GM23338 (cell line): ENCODE data around the gene SLIT1. TPM values are rescaled to one million over a fixed set of nuclear protein-coding genes. Genes with fewer than 3 reads are reported as not detected.

Experiments
- ATAC-seq: fragments of 200-7000 bp; cut with Tn5 transposase; 3 replicates; pipeline ENCODE4 v1.9.1; 2020
- DNase-seq: peaks from one replicate; pipeline ENCODE4 v3.0.0-alpha.2; 2015; ENCODE audit warnings: low spot score
- H2AFZ ChIP-seq: fragments of 200-600 bp; sonication (generic); 2 replicates; pipeline ENCODE4 v1.8.0; 2016; ENCODE audit warnings: antibody characterized with exemption, mild to moderate bottlenecking, moderate library complexity
- H3F3A ChIP-seq: fragments of 200-600 bp; sonication (generic); replicated peaks from 2 replicates; pipeline ENCODE4 v1.8.0; 2017; ENCODE audit warnings: antibody characterized with exemption, mixed run types, low read depth
- H3K27ac ChIP-seq: fragments of 200-600 bp; sonication (generic); 2 replicates; pipeline ENCODE4 v1.6.1; 2016; ENCODE audit warnings: low read depth
- H3K27me3 ChIP-seq: fragments of 200-600 bp; sonication (generic); 2 replicates; pipeline ENCODE4 v1.8.0; 2016; ENCODE audit warnings: mild to moderate bottlenecking, mixed run types, moderate library complexity; ENCODE audit not compliant: insufficient read depth
- H3K36me3 ChIP-seq: fragments of 200-600 bp; sonication (generic); 2 replicates; pipeline ENCODE4 v1.8.0; 2016; ENCODE audit warnings: mild to moderate bottlenecking; ENCODE audit not compliant: insufficient read depth
- H3K4me1 ChIP-seq: fragments of 200-600 bp; sonication (generic); 2 replicates; pipeline ENCODE4 v1.8.0; 2016; ENCODE audit warnings: mild to moderate bottlenecking, moderate library complexity; ENCODE audit not compliant: insufficient read depth
- H3K4me2 ChIP-seq: fragments of 200-600 bp; sonication (generic); 2 replicates; pipeline ENCODE4 v1.7.1; 2017; ENCODE audit warnings: mixed run types
- H3K4me3 ChIP-seq: fragments of 200-600 bp; sonication (generic); 2 replicates; pipeline ENCODE4 v1.6.1; 2016; ENCODE audit warnings: mixed run types
- H3K79me2 ChIP-seq: fragments of 200-600 bp; sonication (generic); replicated peaks from 2 replicates; pipeline ENCODE4 v1.8.0; 2017; ENCODE audit warnings: mild to moderate bottlenecking; ENCODE audit not compliant: insufficient read depth
- H3K9me2 ChIP-seq: fragments of 200-600 bp; sonication (generic); 2 replicates; pipeline ENCODE4 v1.8.0; 2017; ENCODE audit not compliant: insufficient read depth
- H4K20me1 ChIP-seq: fragments of 200-600 bp; sonication (generic); replicated peaks from 2 replicates; pipeline ENCODE4 v1.8.0; 2017; ENCODE audit warnings: mild to moderate bottlenecking; ENCODE audit not compliant: insufficient read depth
- H3K27ac Mint-ChIP-seq: 2 replicates; pipeline ENCODE4 v1.8.0; 2020; ENCODE audit warnings: inconsistent platforms, mild to moderate bottlenecking, moderate library complexity, mixed read lengths
- H3K27me3 Mint-ChIP-seq: 3 replicates; pipeline ENCODE4 v1.8.0; 2022; ENCODE audit warnings: low read depth, mild to moderate bottlenecking, moderate library complexity, mixed read lengths, inconsistent platforms; ENCODE audit not compliant: insufficient read depth, poor library complexity
- H3K36me3 Mint-ChIP-seq: 3 replicates; pipeline ENCODE4 v1.8.0; 2021; ENCODE audit warnings: low read depth, mild to moderate bottlenecking, inconsistent platforms, moderate library complexity, mixed read lengths
- H3K4me1 Mint-ChIP-seq: 3 replicates; pipeline ENCODE4 v1.8.0; 2020; ENCODE audit warnings: mild to moderate bottlenecking, inconsistent platforms, mixed read lengths
- H3K4me3 Mint-ChIP-seq: 3 replicates; pipeline ENCODE4 v1.8.0; 2021; ENCODE audit warnings: moderate library complexity, mild to moderate bottlenecking, inconsistent platforms, mixed read lengths
- H3K9me3 Mint-ChIP-seq: 3 replicates; pipeline ENCODE4 v1.8.0; 2020; ENCODE audit warnings: moderate library complexity, mild to moderate bottlenecking, inconsistent platforms, mixed read lengths
- CREB1 ChIP-seq: fragments of 250-450 bp; sonication (Bioruptor Pico); IDR thresholded peaks from 2 replicates; pipeline ENCODE4 v1.5.0; 2020; ENCODE audit warnings: low read depth, mild to moderate bottlenecking, moderate library complexity
- CTCF ChIP-seq, 2 experiments: fragments of 200-600 bp in 1 of 2; sonication (generic) in 1 of 2; conservative IDR thresholded peaks; 2 replicates each; pipeline versions ENCODE4 v1.5.1 to v1.6.1; 2016 to 2017; ENCODE audit warnings: antibody characterized with exemption in 2 of 2, low read depth in 2 of 2, mild to moderate bottlenecking in 2 of 2, moderate library complexity in 1 of 2
- ETS1 ChIP-seq: IDR thresholded peaks from 2 replicates; pipeline ENCODE4 v1.6.1; 2016; ENCODE audit warnings: antibody characterized with exemption
- EZH2 ChIP-seq: fragments of 200-600 bp; sonication (generic); IDR thresholded peaks from one replicate; pipeline ENCODE4 v1.8.0; 2017; ENCODE audit warnings: antibody characterized with exemption, mild to moderate bottlenecking, low read depth; ENCODE audit not compliant: unreplicated experiment
- EZH2phosphoT487 ChIP-seq: fragments of 200-600 bp; sonication (generic); IDR thresholded peaks from one replicate; pipeline ENCODE4 v1.8.1; 2018; ENCODE audit warnings: antibody characterized with exemption; ENCODE audit not compliant: unreplicated experiment
- JUNB ChIP-seq: IDR thresholded peaks from one replicate; pipeline ENCODE4 v1.6.1; 2016; ENCODE audit warnings: antibody characterized with exemption; ENCODE audit not compliant: unreplicated experiment
- NANOG ChIP-seq: IDR thresholded peaks from 2 replicates; pipeline ENCODE4 v1.6.1; 2016; ENCODE audit warnings: antibody characterized with exemption, borderline replicate concordance
- POLR2AphosphoS5 ChIP-seq: IDR thresholded peaks from 2 replicates; pipeline ENCODE4 v1.6.1; 2016; ENCODE audit warnings: antibody characterized with exemption, low read depth
- REST ChIP-seq: IDR thresholded peaks from one replicate; pipeline ENCODE4 v1.6.1; 2018; ENCODE audit warnings: antibody characterized with exemption; ENCODE audit not compliant: unreplicated experiment
- STAT1 ChIP-seq: IDR thresholded peaks from one replicate; pipeline ENCODE4 v1.6.1; 2016; ENCODE audit warnings: antibody characterized with exemption; ENCODE audit not compliant: unreplicated experiment
- ZNF114 ChIP-seq: fragments of 250-450 bp; sonication (Bioruptor Pico); IDR thresholded peaks from 2 replicates; pipeline ENCODE4 v1.5.0; 2020; ENCODE audit warnings: mild to moderate bottlenecking, moderate library complexity
- ZNF331 ChIP-seq: fragments of 250-450 bp; sonication (Bioruptor Pico); IDR thresholded peaks from 2 replicates; pipeline ENCODE4 v1.5.0; 2020; ENCODE audit warnings: low read depth, mild to moderate bottlenecking, moderate library complexity
- ZNF462 ChIP-seq: fragments of 250-450 bp; sonication (Bioruptor Pico); IDR thresholded peaks from 2 replicates; pipeline ENCODE4 v1.5.0; 2020; ENCODE audit warnings: mild to moderate bottlenecking, moderate library complexity
- polyA plus RNA-seq: library from polyadenylated mRNA; unstranded; fragments of >200 nt; fragmentation: Nextera tagmentation; extraction: Ambion mirVana; gene quantifications from 2 replicates; pipeline ENCODE4 v1.2.1, GENCODE V29; 2016
- total RNA-seq: library from RNA; depleted of rRNA; stranded (reverse); fragments of >200 nt; shearing (Covaris generic); gene quantifications from 2 replicates; pipeline ENCODE4 v1.2.3, GENCODE V29; 2014

SLIT1 gene
- total and polyA plus RNA-seq, 2 experiments from 2014 or later, result 0.76 to 1.7 TPM

- Mint-ChIP-seq H3K36me3 (no peaks in the 10 kb centered on the region), H3K27me3 (peaks cover 14% of the 10 kb centered on the region), H3K27ac (no peak overlapping the region), H3K9me3 (no peaks in the 10 kb centered on the region), H3K4me3 (no peak overlapping the region), H3K4me1 (peaks cover 39% of the 10 kb centered on the region)
- no peak for ATAC-seq
- DNase-seq, result no peak
- Histone ChIP-seq H4K20me1 (no peaks in the 10 kb centered on the region), H3K4me2 (no peak overlapping the region), H3K4me1 (peaks cover 18% of the 10 kb centered on the region), H2AFZ (no peak overlapping the region), H3K9me2 (0 out of 2 replicates have a peak, but pooled peaks cover 3% of the 10 kb centered on the region), H3K27me3 (no peaks in the 10 kb centered on the region), H3K4me3 (no peak overlapping the region), H3K79me2 (no peaks in the 10 kb centered on the region), H3K27ac (no peak overlapping the region), H3K36me3 (no peaks in the 10 kb centered on the region), H3F3A (no peaks in the 10 kb centered on the region)
- no peak for TF ChIP-seq CREB1 (CRISPR knock-in tag)
- TF ChIP-seq EZH2, result no peak
- TF ChIP-seq ZNF331 (CRISPR knock-in tag), result no peak
- no peak for TF ChIP-seq CTCF (conservative IDR thresholded peaks at IDR 0.05; ENCODE audit: low read depth in 2 of 2)
- TF ChIP-seq STAT1, result no peak
- no peak for TF ChIP-seq JUNB
- no peak for TF ChIP-seq NANOG
- TF ChIP-seq ZNF114 (CRISPR knock-in tag), result no peak
- no peak for TF ChIP-seq ETS1
- TF ChIP-seq POLR2AphosphoS5, result no peak
- TF ChIP-seq REST, result no peak
- no peak for TF ChIP-seq EZH2phosphoT487
- no peak for TF ChIP-seq ZNF462
Observed at GRCh38 chr10:97099089-97099488, 86.7 kb downstream of the SLIT1 start.
